ENCODE data around the gene ZBTB7C.
A peak's percentile ranks its signal among the peaks of the same experiment; 100 is the strongest.

ZBTB7C gene

DNA sequence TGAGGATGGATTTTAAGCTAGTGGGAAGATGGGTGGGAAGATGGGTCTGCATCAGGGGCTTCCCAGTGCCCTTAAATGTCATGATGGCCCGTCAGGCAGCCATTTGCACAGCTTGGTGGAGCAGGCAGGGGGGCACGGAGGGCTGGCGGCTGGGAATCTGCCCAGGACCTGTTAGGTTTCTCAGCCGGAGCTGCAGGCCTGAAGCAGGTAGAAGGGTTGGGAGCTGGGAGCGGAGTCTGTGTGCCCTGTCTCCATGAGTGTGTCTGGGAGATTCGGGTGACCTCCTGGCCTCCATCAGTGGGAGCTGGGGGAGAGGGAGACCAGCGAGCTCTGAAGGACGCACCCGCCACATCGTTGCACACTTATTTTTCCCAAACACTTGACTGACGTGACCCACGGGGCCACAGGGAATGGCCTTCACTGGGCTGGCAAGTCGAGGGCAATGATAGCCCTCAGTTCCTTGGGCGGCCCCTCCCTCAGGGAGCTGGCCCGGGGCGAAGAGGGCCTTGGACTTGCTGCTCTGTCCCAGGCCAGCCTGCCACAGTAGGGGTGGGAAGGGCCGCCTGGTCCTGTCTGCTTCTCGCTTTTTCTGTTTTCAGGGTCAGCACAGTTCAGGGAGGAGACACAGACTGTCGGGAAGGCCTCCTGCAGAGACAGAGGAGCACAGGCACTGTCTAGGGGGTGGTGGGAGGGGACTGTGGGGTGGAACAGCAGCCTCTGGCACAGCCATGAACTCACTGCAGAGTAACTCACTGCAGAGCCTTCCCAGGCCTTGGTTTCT, 236.8 kb downstream of the ZBTB7C start:
- DNase-seq (ENCODE audit: extremely low read depth in 1 of 2, low read depth in 1 of 2): no peak

DNA sequence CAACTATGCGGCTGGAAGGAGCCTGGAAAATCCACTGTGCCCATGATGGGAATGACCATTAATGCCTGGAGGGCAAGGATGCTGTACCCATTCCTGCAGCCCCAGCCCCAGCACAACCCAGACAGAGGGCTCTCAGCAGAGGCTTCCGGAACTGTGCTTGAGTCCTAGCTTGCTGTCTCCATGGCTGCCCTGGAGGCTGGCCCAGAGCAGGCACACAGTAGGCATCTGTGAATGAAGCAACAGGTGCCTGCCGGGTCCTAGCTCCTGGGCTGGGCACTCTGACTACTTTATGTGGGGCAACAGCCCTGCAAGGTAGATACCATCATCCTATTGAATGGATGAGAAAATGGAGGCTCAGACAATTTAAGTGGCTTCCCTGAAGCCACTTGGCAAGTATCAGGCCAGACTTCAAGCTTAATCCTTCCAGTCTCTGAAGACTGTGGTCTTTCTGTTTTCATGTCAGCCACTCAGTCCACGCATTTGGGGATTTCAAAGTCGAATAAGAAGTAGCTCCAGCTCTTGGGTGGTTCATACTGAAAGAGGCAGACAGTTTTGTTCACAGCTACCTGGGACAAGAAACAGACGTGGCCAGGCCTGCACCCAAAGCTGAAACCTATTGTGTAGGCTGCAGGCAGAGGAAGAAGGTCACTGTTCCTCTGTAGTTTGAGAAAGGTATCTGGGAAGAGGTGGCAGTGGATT, 237.5 kb downstream of the ZBTB7C start:
- DNase-seq (ENCODE audit: extremely low read depth in 1 of 2, low read depth in 1 of 2): no peak

DNA sequence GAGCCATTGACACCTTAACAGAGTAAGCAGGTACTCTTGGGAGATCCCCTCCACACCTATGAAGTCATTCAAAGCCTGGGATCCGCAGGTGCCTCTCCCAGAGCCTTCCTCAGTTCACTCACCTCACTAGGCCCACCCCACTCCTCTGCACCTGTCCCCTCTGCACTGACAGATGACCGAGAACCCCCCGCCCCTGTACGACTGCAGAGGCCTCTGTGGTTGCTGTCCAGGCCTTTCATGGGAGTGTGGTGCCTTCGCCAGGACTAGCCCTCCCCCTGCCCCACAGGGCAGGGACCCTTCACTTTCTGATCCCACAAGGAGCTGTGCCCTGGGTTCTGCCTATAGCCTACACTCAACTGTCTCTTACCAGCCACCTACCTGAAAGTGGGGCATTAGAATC, 238.5 kb downstream of the ZBTB7C start:
- no peak for DNase-seq (ENCODE audit: extremely low read depth in 1 of 2, low read depth in 1 of 2)

DNA sequence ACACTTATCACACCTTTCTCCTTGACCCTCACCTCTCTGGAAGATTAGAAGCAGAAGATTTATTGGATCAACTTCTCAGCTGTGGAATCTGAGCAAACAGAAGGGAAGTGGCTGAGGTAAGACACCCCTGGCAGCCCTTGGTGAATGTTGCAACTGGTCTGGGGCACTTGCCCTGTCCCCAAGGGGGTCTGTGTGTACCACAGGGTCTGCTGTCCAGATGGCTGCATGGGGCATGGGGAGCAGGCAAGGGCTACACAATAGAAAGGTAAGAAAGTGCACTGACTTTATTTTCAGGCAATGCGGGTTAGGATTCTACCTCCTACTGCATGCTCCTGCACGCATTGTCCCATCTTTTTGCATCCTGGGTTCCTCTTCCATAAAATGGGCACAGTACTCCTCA, 240.3 kb downstream of the ZBTB7C start:
- DNase-seq (ENCODE audit: extremely low read depth in 1 of 2, low read depth in 1 of 2): no peak

DNA sequence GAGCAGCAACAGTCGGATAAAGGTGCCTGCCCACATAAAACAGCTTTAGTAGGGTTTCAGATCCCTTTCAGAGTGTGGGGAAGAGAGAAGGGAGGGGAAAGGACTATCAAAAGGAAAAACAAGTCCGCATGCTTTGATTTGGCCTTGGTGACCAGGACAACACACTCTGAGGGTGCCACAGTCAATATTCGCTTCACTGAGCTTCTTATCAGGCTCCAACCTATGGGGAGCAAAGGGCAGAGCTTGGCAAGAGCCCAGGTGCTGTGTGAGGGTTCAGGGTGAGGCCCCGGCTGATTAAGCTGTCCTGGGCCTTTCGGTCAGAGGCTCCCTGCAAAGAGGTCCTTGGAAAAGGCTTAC, 241.3 kb downstream of the ZBTB7C start:
- no peak for DNase-seq (ENCODE audit: extremely low read depth in 1 of 2, low read depth in 1 of 2)

DNA sequence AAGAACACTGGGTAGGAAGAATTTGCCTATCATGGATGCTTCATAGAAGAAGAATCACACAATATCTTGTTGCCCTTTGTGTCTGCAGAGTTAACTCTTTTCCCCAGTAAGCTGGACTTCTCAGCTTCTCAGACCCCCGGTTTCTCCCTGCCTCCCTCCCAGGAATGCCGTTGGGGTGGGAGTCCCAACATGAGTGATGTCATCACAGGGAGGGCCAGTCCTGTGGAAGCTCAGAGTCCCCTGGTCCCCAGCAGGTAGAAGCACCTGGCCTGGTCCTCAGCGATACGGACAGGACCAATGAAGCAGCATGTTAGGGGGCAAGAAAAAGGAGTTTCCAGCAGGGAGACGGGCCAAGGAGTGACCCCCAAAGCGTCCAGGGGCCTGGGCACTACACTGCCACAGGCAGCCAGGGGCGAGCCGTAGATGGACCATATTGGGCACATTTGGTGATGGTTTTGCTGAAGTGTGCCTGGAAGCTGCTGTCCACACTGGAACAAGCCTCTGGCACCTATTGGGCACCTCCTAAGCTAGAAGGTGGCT, 242.8 kb downstream of the ZBTB7C start:
- DNase-seq (ENCODE audit: extremely low read depth in 1 of 2, low read depth in 1 of 2): no peak

DNA sequence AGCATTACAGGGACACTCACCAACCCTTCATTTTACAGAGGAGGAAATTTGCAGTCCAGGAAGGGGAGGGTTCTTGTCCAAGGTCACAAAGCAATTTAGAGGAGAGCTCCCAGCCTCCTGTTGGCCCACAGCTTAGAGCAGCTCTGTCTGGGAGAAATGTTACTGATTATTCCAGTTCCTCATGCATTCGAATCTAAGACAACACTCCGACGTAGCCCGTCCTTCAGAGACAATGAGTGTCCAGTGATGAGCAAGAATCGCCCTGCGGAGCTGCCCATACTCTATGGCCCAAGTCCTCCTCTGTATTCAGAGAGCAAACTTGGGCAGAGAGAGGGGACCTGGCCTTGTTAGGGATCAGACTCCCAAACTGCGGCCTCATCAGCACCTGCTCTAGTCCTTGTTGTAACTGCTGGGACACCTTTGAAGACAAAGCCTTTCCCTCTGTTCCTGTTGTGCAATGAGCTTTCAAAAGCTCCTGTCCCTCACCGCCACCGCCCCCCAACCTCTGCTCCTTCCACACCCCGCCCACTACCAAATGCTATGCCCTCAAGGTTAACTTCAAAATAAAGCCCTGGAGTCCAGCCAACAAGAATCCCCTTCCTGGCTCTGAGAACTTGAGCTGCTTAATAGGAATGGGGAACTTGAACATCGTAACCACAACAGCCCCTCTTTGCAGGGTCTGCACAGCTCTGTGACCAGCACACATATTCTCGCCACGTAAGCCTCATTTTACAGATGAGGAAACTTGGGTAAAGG, 243.9 kb downstream of the ZBTB7C start:
- no peak for DNase-seq (ENCODE audit: extremely low read depth in 1 of 2, low read depth in 1 of 2)

DNA sequence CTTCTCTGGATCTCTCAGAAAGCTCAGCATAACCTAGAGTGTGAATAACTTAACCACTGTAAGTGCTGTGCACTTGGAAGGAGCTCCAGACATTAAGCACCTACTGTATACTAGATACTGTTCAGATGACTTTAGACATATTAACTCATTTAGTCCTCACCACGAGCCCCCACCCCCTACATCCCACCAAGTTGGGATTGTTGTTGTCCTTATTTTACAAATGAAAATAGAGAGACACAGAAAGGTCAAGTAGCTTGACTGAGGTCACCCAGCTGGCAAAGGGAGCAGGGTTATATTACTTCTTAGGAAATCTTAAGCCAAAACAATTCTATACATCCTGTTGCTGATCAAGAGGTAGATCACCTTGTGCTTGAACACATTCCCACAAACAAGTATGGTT, 244.5 kb downstream of the ZBTB7C start:
- no peak for DNase-seq (ENCODE audit: extremely low read depth in 1 of 2, low read depth in 1 of 2)

DNA sequence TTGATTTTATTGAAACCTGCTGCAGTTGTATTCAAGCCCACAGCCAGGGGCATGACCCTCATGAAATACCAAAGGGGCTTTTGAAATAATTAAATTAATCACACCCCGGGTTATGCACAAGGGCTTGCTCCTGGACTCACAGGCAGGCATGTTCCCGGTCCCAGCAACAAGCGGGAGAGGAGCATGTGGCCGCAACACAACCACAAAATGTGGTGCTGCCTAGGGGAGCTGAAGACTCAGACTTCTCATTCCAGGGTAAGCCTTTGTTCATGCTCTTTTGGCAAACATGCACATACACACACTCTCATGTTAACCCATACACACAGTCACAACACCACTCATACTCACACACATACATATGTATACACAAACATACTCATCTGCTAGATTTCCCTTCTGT, 245.1 kb downstream of the ZBTB7C start:
- no peak for DNase-seq (ENCODE audit: extremely low read depth in 1 of 2, low read depth in 1 of 2)

DNA sequence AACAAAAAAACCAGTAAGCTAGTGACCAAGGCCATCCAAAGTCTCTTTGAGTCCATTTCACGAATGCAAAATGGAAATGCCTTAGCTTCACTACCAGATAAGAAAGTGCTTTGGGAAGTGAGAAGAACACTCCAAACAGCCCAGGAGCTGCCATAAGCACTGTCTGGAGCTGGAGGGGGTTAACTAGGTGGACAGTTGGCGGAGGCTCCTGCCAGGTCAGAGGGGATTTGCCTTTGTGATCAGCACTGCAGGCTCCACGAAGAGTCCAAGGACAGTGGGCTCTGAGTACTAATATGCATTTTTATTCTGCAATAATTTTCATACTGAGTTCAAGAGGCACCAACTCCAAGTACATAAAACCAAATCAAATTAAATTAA, 245.5 kb downstream of the ZBTB7C start:
- DNase-seq (ENCODE audit: extremely low read depth in 1 of 2, low read depth in 1 of 2): no peak

DNA sequence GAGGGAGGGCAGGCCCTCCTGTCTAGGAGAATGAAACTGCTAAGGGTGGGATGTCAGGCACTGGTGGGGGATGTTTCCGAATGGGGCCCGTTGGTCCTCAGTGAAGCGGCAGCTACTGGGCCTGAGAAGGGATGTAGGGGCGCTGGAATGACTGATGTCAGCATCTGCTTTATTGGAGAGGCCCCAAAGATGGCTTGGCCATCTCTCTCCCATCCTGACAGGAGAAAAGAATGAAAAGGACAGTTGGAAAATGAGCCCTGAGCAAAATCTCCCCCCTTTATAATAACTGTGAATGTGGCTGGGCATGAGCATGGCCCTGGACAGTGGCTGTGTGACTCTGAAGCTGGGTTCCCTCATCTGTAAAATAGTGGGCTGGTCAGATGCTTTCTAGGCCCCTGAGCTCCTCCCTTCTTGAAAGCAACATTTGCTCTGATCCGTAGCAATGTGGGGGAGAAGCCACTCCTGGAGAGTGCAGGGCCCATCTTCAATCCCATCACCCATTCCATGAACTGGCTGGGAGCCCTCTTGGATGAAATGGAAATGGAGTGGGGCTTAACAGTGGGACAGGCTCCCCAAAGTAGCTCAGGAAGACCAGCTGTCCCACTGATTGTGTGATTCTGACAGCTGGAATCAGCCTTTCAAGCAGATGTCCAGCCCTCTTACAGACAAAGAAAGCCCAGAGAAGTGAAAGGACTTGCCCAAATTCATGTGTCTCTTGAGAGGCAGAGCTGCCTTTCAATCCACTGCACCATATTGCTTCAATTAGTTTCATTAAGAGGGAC, 246.0 kb downstream of the ZBTB7C start:
- no peak for DNase-seq (ENCODE audit: extremely low read depth in 1 of 2, low read depth in 1 of 2)

DNA sequence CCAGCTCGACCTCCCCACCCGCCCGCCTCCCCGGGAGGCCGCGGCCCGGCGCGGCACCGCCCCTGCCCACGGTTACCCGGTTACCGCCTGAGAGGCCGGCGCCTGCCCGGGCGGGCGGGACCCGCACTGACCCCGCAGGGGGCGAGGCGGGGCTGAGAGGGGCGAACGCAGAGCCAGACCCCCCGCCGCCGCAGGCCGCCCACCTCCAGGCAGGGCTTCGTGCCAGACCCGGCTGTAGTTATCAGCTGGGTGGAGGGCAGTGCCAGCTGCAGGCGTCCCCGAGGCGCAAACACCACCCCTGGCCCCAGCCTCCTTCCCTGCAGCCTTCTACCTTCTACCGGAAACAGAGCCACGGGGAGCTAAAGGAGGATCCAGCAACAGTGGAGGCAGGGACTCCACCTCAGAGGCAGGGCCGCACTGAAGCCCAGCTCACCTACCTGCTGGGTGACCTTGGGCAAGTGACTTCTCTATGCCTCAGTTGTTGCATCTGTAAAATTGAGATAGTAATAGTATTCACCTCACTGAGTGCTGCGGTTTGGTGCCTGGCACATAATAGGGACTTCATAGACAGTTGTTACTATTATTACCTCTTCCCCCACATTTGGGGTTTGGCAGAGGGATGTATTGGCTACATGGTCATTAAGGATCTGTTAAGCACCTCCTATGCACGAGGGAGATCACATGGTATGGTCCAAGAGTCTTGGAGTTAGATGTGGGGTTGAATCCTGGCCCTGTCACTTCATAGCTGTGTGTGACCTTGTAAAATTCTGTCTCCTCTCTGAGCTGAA, 247.1 kb downstream of the ZBTB7C start:
- DNase-seq (ENCODE audit: extremely low read depth in 1 of 2, low read depth in 1 of 2): no peak

DNA sequence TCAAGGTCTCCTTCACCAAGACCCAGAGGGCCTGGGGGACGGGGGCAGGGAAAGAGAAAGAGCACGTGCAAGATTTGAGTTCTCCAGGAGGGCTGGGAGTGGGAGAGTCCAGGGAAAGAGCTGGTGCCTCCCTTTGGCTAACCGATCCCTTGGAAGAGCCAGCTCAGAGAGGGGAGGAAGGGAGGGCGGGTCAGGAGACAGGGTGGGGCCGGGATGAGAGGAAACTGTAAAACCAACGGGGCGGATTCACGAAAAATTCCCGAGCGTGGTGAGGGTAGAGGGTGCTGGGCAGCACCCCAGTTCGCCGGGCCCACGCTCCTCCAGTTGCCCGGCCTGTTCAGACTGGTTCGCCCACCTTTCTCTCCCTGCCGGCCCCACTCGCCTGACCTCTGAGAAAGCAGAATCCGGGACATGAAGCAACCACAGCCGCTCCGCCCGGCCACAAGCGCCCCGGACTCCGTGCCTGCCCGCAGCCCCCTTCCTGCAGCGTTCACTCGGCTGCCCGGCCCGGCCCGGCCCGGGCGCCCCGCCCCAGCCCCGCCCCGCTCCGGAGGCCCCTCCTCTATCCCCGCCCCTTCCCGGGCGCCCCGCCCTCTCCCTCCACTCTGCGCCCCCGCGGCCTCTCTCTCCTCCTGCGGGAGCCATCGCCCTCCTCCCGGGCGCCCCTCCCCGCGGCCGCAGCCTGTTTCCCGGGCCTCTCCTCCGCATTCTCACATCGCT, 247.8 kb downstream of the ZBTB7C start:
- DNase-seq (ENCODE audit: extremely low read depth in 1 of 2, low read depth in 1 of 2): peak; percentile 27 to 45

DNA sequence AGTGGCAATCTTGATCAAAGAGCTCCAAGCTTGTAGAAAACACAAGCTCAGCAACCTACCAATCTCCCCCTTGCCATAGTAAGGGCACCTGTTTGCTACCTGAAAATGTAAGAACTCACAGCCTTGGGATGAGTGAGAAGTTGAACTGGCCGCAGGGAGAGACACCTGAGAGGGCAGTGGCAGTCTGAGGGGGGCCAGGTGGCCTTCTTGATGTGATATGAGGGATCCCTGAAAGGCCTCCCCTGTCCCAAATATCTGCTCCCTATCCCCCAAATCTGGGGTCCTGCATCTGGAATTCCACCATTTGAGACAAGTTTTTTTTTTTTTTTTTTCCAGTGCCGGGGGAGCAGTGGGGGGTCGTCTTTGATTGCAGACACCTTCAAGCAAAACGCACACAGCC, 248.6 kb downstream of the ZBTB7C start:
- no peak for DNase-seq (ENCODE audit: extremely low read depth in 1 of 2, low read depth in 1 of 2)

DNA sequence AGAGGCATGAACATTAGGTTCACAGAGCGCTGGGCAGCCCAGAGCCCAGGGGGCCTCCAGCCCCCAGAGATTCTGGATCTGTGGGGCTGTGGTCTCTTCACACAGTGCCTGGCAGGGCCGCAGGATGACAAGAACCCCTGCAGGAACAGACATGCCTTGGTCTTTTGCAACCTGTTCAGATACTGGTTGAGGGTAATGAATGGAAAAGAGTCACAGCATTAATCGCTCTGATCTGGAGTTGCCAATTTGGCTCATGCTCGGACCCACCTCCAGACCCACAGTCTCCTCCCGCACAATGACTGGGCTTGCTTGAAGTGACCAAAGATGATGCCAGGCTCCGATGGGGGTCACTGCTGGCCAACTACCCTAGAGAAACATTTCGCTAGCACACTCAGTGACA, 249.4 kb downstream of the ZBTB7C start:
- no peak for DNase-seq (ENCODE audit: extremely low read depth in 1 of 2, low read depth in 1 of 2)

DNA sequence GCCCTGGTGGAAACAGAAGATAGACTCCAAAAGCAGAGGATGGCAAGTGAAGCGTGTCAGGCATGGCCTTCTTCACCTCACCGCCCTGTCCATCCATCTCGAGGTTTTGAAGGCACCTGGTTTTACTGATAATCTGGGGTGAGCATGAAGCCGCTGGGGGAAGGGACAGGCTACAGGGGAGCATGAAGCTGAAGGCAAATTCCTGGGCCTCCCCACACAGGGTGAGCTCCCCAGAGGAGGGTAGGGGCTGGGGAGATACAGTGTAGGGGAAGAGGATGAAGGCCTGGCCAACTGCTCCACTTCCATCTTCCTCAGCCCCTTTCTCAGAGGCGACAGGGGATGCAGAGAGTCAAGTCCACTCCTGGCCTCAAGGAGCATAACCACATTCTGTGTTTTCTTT, 250.5 kb downstream of the ZBTB7C start:
- no peak for DNase-seq (ENCODE audit: extremely low read depth in 1 of 2, low read depth in 1 of 2)

DNA sequence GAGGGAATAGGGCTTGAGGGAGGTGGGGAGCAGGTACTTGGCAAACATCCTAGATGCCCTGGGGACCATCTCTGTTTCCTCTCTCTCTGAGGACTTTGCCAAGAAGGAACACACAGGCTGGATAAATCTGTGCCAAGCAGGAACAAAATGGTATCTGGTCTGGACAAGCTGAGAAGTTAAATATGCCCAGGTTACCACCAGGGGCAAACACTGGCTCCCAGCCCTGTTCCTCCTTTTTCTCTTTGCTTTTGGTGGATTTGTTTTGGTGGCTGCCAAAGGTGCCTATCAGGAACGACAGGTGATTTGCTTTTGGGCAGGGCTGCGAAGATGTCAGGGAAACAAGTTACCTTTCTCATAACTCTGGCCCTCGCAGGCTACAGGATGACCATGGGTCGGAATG, 251.2 kb downstream of the ZBTB7C start:
- DNase-seq (ENCODE audit: extremely low read depth in 1 of 2, low read depth in 1 of 2): no peak

DNA sequence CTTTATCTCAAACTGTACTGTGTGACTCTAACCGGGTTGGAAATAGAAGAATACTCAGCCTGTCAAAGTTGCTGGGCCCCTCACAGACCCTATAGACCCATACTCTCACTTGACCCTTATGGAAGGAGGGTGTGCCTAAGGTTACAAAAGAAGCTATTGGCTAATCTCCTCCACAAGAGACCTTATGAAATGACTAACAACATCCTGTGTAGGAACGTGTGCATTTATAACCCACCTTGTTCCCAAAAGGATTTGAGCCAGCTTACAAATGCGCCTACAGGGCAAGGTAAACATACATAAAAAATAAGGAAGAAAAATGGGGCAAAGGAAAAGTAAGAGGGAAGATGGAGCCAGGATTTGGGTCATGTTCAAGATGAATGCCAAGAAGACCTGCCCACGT, 253.3 kb downstream of the ZBTB7C start:
- no peak for DNase-seq (ENCODE audit: extremely low read depth in 1 of 2, low read depth in 1 of 2)

DNA sequence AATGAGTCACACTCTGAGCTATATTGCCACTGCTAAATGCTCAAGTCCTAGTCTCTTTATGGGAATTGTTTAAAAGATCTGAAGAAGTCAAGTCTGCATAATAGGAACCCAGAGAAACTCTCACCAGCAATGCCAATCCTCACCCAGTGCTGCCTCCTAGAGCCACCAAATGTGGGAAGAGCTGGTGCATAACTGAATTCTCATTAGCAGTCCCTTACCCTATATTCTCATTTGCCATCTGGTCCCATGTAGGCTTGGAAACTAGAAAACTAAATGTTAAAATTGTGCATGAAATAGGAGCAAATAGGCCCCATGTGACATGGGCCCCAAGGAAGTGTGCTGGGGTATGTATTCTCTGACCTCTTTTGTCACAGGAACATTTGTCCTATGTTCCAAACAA, 254.4 kb downstream of the ZBTB7C start:
- no peak for DNase-seq (ENCODE audit: extremely low read depth in 1 of 2, low read depth in 1 of 2)

Measured in stimulated activated CD8-positive, alpha-beta memory T cell treated with anti-CD3 and anti-CD28 coated beads, Interleukin-7, amount 100 ng/mL, for 48 hours (primary cell).